ENCODE results near the gene GPA33. TPM values are rescaled to one million over a fixed set of nuclear protein-coding genes. Genes with fewer than 3 reads are reported as not detected.

GPA33 gene
- total and polyA plus RNA-seq, 8 donors = 0.03 to 51.3 (median 2.2) TPM; not detected in 4

GRCh38 chr1:167003711-167004110 lies 86.5 kb downstream of the GPA33 start:
- H3K4me1 ChIP-seq = no peaks in the 10 kb centered on the region
- peaks cover 0 to 11% (median 0%) of the 10 kb centered on the region in 4 donors for H3K9me3 ChIP-seq
- TF ChIP-seq EP300 (IDR thresholded peaks at IDR 0.05) = no peak
- no peak for TF ChIP-seq POLR2AphosphoS5 (IDR thresholded peaks at IDR 0.05)
- no peak for TF ChIP-seq CTCF (IDR thresholded peaks at IDR 0.05)
- no peak for TF ChIP-seq POLR2A (IDR thresholded peaks at IDR 0.05)
- DNase-seq = no peak
- WGBS, 5 donors = 23 to 54% (median 40%) methylated on average over 2 of the region's 2 CpGs
- no peaks in the 10 kb centered on the region for H3K27me3 ChIP-seq
- no peaks in the 10 kb centered on the region for H3K36me3 ChIP-seq
- intact Hi-C loops (cut with DNase I; ENCODE audit: low total_unique reads) = no loop called here
- no peak overlapping the region for H3K4me3 ChIP-seq
- no peak overlapping the region for H3K27ac ChIP-seq

Small RNA genes lying within 50 kb of the gene (small RNA-seq; reads per million reads assigned to genes)
- 6.6 to 36.0 (median 20.5) reads per million in 4 donors for gene RNA5SP65

Other genes with a start within 250 kb of the GPA33 start
- 10 to 100 TPM in 3 of 5 donors, 1 to 10 TPM in 2; 5.4 to 43.8 (median 13.0) TPM for gene TADA1, start 214.1 kb downstream of the GPA33 start, total RNA-seq
- 1 to 10 TPM; 6.7 to 7.6 (median 7.1) TPM for gene TADA1, start 214.1 kb downstream of the GPA33 start, polyA plus RNA-seq
- under 1 TPM in 3 of 5 donors, not detected in 2; 0.14 to 0.92 (median 0.87) TPM for gene ILDR2, start 114.8 kb downstream of the GPA33 start, total RNA-seq
- under 1 TPM; under 0.01 to 0.13 (median 0.06) TPM for gene ILDR2, start 114.8 kb downstream of the GPA33 start, polyA plus RNA-seq
- gene MAEL, start 101.1 kb downstream of the GPA33 start, total RNA-seq = under 1 TPM in 2 of 5 donors, not detected in 3; 0.45 to 0.58 TPM
- gene MAEL, start 101.1 kb downstream of the GPA33 start, polyA plus RNA-seq = 1 to 10 TPM in 1 of 3 donors, under 1 TPM in 1, not detected in 1; 0.08 to 1.1 TPM
- under 1 TPM in 1 of 5 donors, not detected in 4; 0.73 TPM for gene STYXL2, start 3.7 kb upstream of the GPA33 start, total RNA-seq
- gene STYXL2, start 3.7 kb upstream of the GPA33 start, polyA plus RNA-seq = not detected
- 10 to 100 TPM in 4 of 5 donors, 1 to 10 TPM in 1; 4.5 to 36.2 (median 15.8) TPM for gene POU2F1, start 130.5 kb upstream of the GPA33 start, total RNA-seq
- 1 to 10 TPM; 1.2 to 1.7 (median 1.7) TPM for gene POU2F1, start 130.5 kb upstream of the GPA33 start, polyA plus RNA-seq